HG02970 (cell line): Measurements from ENCODE around the gene STON1.
"Not testable (repeated sequence)": the region's sequence is repeated elsewhere in the genome, so short reads cannot be mapped to it uniquely, and the experiment has no call there.

Experiments used
- ATAC-seq: cut with Tn5 transposase; IDR thresholded peaks from one replicate; pipeline ENCODE4 v1.9.1; 2021; ENCODE audit warnings: mild to moderate bottlenecking, moderate library complexity, moderate number of reproducible peaks; ENCODE audit not compliant: unreplicated experiment, low FRiP score

Gene STON1

GRCh38 chr2:48527226-48527885, 2.6 kb upstream of the STON1 start:
- no peak for ATAC-seq

- no peak for ATAC-seq
Observed at GRCh38 chr2:48528431-48528830, 1.5 kb upstream of the STON1 start.

- ATAC-seq = no peak
Observed at GRCh38 chr2:48529194-48529593, 760 bp upstream of the STON1 start.

- no peak for ATAC-seq
Observed at GRCh38 chr2:48529676-48530032, 300 bp upstream of the STON1 start.

- ATAC-seq = no peak
Observed at GRCh38 chr2:48531141-48531648, 1.2 kb downstream of the STON1 start.

GRCh38 chr2:48532174-48532573, 2.2 kb downstream of the STON1 start:
- no peak for ATAC-seq

- ATAC-seq = no peak
Observed at GRCh38 chr2:48532824-48533223, 2.9 kb downstream of the STON1 start.

GRCh38 chr2:48534781-48535180, 4.8 kb downstream of the STON1 start:
- no peak for ATAC-seq

GRCh38 chr2:48540237-48540935, 10.4 kb downstream of the STON1 start:
- ATAC-seq = no peak

GRCh38 chr2:48541666-48542389, 11.9 kb downstream of the STON1 start:
- ATAC-seq = no peak

GRCh38 chr2:48543895-48544294, 13.9 kb downstream of the STON1 start:
- no peak for ATAC-seq

GRCh38 chr2:48545244-48545643, 15.3 kb downstream of the STON1 start:
- ATAC-seq = no peak

- ATAC-seq = no peak
Observed at GRCh38 chr2:48548840-48549239, 18.9 kb downstream of the STON1 start.

GRCh38 chr2:48549972-48550371, 20.0 kb downstream of the STON1 start:
- no peak for ATAC-seq

GRCh38 chr2:48551548-48551947, 21.6 kb downstream of the STON1 start:
- no peak for ATAC-seq

GRCh38 chr2:48555071-48555470, 25.1 kb downstream of the STON1 start:
- not testable (repeated sequence) for ATAC-seq

- no peak for ATAC-seq
Observed at GRCh38 chr2:48558456-48558855, 28.5 kb downstream of the STON1 start.

GRCh38 chr2:48560546-48561209, 30.7 kb downstream of the STON1 start:
- no peak for ATAC-seq

GRCh38 chr2:48562281-48562680, 32.3 kb downstream of the STON1 start:
- no peak for ATAC-seq

- no peak for ATAC-seq
Observed at GRCh38 chr2:48566592-48567310, 36.8 kb downstream of the STON1 start.
